ENCODE results near the gene LHPP.

LHPP gene

GRCh38 chr10:124630551-124630950, 168.9 kb downstream of the LHPP start:
- DNase-seq: no peak

- DNase-seq: peak in 1 of 2 donors; percentile 52
These were observed 170.5 kb downstream of the LHPP start for GRCh38 chr10:124632064-124632531.

GRCh38 chr10:124632566-124632965, 170.9 kb downstream of the LHPP start:
- no peak for DNase-seq

DNA sequence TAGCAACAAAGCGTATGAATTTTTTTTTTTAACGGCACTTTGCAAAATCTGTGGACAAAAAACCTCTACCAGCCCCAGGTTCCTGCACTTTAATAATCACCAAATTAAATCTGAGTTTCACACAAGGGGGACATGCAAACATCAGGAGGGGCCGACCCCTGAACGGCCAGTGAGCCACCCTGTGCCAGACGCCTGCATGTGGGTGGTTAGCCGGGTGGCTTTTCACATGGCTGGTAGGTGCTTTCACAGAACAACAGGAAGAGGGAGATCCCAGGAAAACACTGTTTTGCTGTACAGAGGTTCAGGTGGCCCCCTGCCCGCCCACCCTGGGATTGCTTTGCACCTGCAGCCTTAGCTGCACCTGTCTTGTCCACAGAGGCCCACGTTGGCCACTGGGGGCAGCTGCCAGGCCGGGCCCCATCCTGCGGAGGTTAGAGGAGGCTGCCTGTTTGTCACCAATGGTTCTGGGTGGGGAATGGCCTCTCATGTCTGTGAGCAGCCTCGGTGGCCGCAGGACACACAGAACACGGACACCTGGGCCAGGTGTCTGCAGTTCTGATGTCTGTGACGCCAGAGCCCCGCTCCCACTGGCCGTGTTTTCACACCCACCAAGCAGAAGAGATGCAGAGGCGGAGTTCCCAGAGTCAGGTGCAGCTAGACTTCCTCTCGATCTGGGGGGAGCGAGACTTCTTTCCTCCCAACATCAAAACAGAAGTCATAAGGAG, 174.8 kb downstream of the LHPP start:
- no peak for DNase-seq

- DNase-seq: no peak
These were observed 175.6 kb downstream of the LHPP start for GRCh38 chr10:124637091-124637700.

GRCh38 chr10:124637746-124638145, 176.1 kb downstream of the LHPP start:
- no peak for DNase-seq

GRCh38 chr10:124639206-124639605, 177.6 kb downstream of the LHPP start:
- DNase-seq: no peak

- no peak for DNase-seq
These were observed 178.0 kb downstream of the LHPP start for GRCh38 chr10:124639646-124640045.

- no peak for DNase-seq
These were observed 178.4 kb downstream of the LHPP start for GRCh38 chr10:124640056-124640455.

DNA sequence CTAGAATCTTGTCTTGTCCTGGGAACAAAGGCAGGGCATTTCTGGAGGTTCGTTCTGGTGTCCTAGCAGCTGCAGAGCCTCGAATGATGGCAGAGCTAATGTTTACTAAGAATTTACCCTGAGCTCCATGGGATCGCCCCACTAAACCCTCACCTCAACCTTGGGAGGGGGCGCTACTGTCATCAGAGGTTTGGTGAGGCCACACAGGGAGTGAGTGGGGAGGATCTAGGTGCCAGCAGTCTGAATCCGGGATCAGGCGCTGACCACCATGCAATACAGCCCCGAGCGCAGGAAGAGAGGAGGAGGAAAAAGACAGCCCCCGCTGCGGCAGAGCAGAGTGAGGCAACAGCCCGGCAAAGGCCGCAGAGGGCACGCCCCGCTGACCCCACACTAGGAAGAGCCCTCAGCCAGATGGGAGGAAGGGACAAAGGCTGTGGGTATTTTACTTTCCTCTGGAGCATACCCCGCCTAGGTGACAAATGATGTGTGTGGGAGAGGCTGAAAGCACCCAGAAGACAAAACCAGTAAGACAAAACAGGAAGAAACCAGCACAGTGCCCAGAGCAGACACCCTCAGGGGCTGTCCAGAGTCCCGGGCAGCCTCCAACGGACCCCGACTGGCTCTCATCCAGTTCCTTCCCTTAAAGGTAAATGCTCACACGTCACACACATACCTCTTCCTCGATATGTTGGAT, 179.1 kb downstream of the LHPP start:
- DNase-seq: no peak

GRCh38 chr10:124641282-124642087, 179.9 kb downstream of the LHPP start:
- DNase-seq: peak in 1 of 2 donors; percentile 43

- DNase-seq: no peak
These were observed 180.6 kb downstream of the LHPP start for GRCh38 chr10:124642088-124642710.

DNA sequence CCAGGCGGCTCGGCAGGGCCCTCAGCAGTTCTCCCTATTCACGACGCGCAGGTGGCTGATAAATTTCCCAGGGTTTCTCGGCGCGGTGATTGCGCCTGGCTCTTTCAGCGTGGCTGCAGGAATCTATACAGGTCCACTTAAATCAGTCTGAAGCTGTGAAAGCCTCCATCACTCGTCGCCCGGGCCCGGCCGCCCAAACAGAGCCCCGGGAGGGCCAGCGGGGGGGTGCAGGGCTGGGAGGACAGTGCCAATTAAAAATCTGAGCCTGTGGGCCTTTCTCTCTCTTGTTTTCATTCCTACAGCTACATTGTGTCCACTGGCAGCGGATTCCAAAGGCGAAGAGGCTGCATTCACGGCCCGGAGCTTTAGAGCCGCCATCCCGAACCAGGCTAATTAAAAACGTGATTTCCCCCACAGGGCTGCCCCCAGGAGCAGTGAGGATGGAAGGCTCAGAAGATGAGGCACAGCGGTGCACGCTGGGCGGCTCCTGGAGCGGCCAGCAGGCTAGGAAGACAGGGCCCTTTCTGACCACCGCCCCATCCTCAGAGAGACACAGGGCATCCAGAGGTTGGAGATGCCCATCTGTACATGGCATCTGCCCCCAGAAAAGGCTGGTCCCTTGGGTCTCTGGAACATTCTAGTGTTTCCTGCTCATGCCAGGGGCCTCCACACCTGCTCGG, 181.8 kb downstream of the LHPP start:
- DNase-seq: no peak

GRCh38 chr10:124644236-124644635, 182.6 kb downstream of the LHPP start:
- no peak for DNase-seq

DNA sequence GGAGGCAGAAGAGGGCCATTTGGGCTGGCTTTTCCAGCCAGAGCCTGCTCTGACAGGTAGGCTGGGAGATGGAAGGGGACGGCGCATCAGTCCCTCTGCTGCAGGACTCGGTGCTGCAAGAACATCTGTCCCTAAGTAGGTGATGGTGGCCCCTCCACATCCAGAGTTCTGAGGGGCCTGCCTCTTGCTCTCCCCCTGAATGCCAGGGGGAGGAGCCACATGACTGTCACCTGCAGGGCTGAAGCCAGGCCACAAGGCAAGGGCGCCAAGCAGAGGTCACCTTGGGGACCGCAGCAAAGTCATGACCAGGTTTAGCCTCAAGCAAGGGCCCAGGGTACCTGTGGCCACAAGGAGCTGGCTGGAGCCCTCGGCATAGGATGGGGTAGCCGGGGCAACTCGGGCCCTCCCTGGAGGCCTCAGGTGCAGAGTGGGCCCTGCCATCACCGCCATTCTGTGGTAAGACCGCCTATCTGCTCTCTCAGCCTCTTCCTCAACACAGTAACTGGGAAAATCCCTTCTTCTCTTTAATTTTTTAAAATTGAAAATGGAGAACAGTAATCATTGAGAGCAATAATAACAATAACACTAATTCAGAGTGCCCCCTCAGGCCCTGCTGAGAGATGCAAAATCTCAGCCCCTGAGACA, 183.3 kb downstream of the LHPP start:
- no peak for DNase-seq

DNA sequence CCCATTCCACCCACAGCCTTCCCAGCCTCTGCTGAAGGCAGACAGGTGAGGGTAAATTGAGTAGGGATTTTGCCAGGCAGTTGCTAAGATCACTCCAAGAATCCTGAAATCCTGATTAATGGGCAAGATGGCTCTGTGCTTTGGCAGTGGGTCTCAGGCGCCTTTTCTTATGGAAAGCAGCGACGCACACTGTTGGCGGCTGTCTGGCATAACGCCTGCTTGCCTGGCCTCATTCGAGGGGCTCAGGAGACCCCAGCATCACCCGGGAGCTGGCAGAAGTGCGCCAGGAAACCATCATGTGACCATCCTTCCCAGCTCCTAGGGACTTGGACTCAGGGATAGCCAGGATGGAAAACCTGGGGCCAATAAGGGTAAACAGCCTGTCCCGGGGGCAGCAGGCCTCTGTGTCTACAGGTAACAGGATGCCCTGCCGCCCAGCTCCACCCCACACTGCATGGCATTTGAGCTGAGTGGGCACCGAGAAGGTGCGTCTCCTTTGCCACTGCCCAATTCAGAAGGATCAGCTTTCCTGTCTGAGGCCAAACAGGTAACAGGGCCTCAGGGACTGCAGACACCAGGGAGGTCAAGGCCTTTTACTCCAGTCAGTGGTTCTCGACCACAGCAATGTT, 184.0 kb downstream of the LHPP start:
- no peak for DNase-seq

DNA sequence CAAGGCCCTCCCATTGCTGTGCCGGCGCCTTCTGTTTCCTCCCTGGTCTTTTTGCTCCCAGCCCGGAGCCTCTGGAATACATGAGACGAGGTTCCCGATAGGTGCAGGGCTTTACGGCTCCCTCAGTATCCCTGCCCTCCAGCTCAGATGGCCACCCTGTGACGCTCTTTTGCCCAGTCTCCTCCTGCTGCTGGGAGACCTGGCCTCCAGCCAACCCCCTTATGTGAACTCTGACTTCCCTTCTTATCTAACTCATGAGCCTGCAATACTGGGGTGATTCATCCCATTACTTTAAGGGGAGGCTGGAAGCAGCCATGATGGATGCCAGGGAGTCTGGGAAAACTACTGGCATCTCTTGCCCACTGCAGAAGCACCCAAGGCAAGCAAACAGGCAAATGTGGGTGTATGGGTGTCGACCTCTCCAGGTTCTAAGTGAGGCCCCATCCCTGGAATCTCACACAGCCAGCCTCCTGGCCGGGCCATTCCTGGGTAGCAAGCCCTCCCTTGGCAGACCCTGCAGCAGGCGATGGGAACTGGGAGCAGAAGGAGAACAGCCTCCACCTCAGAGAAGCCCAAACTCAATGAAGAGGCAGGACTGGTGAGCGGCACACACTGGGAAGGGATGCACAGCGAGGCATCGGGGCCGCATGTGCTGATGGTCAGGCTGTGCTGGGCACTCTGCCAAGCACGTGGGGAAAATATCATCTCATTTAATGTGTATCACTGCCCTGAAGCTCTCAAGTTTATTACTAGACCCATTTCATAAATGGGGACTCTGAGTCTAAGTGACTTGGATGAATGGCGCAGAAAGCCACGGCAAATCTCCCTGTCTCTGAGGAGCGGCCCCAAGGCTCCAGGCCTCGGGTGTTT, 185.1 kb downstream of the LHPP start:
- peak in 1 of 2 donors; percentile 50 for DNase-seq

DNA sequence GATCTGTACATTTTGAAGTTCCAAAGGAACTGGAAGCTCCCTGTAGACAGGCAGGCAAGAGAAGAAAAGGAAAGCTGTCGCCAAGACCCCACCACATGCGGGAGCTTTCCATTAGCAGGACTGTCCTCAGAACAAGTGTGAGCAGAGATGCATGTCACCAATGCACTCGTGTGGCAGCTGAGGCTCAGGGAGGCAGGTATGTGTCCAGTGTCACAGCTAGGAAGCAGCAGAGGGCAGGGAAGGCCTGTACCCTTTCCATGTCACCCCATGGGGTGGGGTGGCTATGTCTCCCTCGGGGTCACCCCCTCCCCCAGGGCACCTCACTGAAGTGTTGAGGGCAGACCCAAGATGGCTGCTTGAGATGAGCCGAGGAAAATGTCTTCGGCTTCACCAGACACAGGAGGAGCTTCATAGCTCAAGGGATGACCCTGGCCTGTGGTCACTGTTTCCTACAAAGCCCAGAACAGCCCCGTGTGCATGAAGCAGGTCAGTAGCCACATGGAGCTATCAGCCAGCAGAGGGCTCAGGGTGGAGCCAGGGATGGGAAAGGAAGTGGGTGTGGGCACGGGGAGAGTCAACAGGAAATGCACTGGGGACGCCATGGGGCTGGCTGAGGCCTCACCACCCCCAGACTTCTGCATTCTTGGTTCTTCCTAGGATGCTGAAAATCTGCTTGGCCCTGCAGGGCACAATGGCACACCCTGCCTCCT, 186.0 kb downstream of the LHPP start:
- peak in 1 of 2 donors; percentile 26 for DNase-seq

DNA sequence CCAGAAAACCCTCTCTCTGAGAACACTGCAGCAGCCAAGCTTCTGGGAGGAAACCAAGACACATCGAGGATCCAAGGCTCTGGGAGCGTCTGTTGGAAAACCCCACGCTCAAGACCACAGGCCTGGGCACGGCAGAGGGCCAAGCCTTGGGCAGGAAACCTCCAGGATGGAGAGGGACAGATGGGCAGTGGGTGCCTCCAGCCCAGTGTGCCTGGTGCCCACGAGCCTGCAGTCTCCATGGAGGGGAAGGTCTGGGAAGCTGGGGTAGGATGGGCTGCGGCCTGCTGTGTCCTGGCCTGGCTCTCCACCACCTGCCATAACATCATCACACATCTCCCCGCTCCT, 186.5 kb downstream of the LHPP start:
- DNase-seq: no peak

Data from hippocampal formation (tissue), 2 donors.